Astrocyte of the spinal cord (primary cell): ENCODE measurements around the gene MEPCE.
"Not testable (repeated sequence)": the region's sequence is repeated elsewhere in the genome, so short reads cannot be mapped to it uniquely, and the experiment has no call there.

Source experiments
- DNase-seq: peaks from one replicate; pipeline ENCODE4 v3.0.0; 2011; ENCODE audit warnings: low read depth, low spot score
- H3K4me3 ChIP-seq: 2 replicates; pipeline ENCODE4 v1.5.1; 2011; ENCODE audit warnings: low read depth, mild to moderate bottlenecking, low read length, moderate library complexity
- in situ Hi-C: cut with HindIII; loops from 2 replicates; pipeline ENCODE4 v1.10.0; 2017; ENCODE audit warnings: low sequenced_read_pairs
- TF ChIP-seq, protein P1 (sequence below): IDR thresholded peaks from 2 replicates; pipeline ENCODE4 v1.5.1; 2012; ENCODE audit warnings: low read depth, mild to moderate bottlenecking, low read length, inconsistent platforms

MEPCE gene

DNA sequence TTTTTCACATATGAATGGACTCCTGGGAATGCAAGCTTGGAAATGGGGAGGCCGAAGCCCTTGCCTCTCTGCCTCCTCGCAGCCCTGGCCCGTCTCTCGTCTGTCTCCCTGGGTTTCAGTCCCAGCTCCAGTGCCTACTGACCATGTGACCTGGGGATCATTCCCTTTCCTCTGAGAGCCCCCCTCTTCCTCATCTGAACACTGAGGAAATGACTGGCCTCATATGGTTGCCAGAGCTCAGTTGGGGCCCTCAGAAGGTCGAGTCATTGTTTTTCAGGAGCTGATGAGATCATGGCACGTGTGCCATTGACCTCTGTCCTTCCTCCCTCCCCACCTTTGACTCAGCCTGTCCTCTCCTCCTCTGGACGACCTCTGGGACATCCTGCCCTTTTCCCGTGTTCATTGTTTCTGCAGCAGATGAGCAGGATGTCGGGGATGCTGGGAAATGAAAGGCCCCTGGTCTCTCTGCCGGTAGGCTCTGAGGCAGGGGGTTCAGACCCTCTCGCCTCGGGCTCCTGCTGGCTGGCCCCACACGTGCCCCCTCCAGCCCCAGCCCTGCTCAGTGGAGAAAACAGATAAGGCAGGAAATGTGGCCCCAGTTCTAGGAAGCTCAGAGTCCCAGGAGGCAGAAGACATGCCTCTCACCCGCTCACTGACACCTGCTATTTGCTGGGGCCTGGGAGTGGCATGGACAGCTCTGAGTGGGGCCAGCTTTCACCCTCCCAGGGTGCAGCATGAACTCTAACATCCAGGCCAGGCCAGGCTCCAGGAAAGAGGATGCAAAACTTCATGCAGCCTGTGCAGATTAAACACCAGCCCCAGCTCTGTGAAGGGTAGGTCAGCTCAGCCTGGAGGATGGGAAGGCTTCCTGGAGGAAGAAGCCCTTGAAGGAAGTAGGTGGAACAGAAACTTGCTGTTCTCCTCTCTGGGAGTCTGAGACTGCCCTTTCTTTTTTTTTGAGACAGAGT is 15.0 kb downstream of the MEPCE start:
- H3K4me3 ChIP-seq: no peak overlapping the region
- in situ Hi-C loops: no loop called here
- DNase-seq: peak; percentile 49
- TF ChIP-seq, protein P1, sequence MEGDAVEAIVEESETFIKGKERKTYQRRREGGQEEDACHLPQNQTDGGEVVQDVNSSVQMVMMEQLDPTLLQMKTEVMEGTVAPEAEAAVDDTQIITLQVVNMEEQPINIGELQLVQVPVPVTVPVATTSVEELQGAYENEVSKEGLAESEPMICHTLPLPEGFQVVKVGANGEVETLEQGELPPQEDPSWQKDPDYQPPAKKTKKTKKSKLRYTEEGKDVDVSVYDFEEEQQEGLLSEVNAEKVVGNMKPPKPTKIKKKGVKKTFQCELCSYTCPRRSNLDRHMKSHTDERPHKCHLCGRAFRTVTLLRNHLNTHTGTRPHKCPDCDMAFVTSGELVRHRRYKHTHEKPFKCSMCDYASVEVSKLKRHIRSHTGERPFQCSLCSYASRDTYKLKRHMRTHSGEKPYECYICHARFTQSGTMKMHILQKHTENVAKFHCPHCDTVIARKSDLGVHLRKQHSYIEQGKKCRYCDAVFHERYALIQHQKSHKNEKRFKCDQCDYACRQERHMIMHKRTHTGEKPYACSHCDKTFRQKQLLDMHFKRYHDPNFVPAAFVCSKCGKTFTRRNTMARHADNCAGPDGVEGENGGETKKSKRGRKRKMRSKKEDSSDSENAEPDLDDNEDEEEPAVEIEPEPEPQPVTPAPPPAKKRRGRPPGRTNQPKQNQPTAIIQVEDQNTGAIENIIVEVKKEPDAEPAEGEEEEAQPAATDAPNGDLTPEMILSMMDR: no peak

DNA sequence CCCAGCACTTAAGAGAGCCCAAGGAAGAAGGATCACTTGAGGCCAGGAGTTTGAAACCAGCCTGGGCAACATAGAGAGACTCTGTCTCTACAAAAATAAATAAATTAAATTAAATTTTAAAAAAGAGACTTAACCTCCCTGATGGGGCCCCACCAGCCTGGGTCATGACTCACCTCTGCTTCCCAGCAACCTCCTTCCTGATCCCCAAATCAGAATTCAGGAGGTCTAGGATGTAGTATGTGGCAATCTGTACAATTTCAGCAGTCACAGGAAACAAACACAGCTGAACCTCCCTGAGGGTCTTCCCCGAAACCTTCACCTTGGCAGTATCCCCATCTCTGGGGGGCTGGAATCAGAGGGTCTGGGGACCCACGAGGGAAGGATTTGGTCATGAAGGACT is 16.4 kb downstream of the MEPCE start:
- in situ Hi-C loops: no loop called here
- no peak for DNase-seq
- H3K4me3 ChIP-seq: no peak overlapping the region
- TF ChIP-seq, protein P1: no peak

DNA sequence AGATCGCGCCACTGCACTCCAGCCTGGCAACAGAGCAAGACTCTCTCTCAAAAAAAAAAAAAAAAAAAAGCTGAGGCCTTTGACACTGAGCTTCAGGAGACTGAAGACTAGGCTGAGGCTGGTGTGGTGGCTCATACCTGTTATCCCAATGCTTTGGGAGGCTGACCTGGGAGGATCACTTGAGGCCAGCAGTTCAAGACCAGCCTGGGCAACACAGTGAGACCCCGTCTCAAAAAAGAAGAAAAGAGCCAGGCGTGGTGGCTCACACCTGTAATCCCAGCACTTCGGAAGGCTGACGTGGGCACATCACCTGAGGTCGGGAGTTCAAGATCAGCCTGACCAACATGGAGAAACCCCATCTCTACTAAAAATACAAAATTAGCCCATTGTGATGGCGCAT is 17.7 kb downstream of the MEPCE start:
- DNase-seq, in situ Hi-C loops, H3K4me3 ChIP-seq: not testable (repeated sequence)

DNA sequence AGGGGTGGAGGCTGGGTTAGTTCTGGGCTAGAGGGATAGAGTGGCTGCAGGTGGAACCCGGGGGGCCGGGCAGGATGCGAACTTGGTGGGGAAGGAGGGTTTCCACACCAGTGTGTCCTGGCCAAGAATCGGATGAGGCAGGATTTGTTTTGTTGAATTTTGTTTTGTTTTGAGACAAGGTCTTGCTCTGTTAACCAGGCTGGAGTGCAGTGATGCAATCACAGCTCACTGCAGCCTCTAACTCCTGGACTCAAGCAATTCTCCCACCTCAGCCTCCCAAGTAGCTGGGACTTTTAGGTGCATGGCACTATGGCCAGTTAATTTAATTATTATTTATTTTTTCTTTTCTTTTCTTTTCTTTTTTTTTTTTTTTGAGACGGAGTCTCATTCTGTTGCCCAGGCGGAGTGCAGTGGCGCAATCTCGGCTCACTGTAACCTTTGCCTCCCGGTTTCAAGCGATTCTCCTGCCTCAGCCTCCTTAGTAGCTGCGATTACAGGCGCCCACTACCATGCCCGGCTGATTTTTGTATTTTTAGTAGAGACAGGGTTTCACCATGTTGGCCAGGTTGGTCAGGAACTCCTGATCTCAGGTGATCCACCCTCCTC is 19.7 kb downstream of the MEPCE start:
- H3K4me3 ChIP-seq: no peak overlapping the region
- in situ Hi-C loops: no loop called here
- DNase-seq: no peak
- TF ChIP-seq, protein P1: no peak

DNA sequence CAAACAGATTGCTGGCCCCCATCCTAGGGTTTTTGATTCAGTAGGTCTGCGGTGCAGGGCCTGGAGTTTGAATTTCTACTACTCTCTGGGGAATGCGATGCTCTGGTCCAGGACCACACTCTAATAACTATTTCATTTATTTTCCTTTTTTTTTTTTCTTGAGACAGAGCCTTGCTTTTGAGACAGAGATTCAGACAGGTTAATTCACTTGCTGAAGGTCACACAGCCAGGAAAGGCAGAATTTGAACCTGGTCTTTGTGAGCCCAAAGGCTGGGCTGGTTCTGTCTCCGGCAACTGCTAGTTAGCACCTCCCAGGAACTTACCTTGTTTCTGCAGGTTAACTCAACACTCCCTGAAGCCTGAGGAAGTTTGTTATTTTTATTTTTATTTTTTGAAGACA is 22.9 kb downstream of the MEPCE start:
- in situ Hi-C loops: no loop called here
- no peak for DNase-seq
- TF ChIP-seq, protein P1: no peak
- H3K4me3 ChIP-seq: no peak overlapping the region

DNA sequence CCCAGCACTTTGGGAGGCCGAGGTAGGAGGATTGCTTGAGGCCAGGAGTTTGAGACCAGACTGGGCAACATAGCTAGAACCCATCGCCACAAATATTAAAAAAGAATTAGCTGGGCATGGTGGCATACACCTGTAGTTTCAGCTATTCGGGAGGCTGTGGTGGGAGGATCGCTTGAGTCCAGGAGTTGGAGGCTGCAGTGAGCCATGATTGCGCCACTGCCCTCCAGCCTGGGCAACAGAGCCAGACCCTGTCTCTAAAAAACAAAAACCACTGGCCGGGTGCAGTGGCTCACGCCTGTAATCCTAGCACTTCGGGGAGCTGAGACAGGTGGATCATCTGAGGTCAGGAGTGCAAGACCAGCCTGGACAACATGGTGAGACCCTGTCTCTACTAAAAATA is 24.2 kb downstream of the MEPCE start:
- H3K4me3 ChIP-seq, in situ Hi-C loops, DNase-seq: not testable (repeated sequence)

DNA sequence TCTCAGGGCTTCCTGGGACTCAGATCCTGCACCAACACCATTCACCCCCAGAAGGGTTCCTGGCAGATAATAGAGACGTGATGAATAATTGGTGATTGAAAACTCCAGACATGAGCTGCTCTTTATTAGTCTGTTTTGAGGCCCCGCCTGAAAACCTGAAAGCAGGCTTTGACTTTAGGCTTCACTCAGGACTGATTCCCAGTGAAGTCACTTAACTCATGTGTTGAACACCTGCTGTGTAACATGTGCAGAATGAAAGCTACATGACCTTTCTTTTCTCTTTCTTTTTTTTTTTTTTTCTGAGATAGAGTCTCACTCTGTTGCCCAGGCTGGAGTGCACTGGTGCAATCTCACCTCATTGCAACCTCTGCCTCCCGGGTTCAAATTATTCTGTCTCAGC is 25.6 kb downstream of the MEPCE start:
- no peak for DNase-seq
- TF ChIP-seq, protein P1: no peak
- in situ Hi-C loops: no loop called here
- H3K4me3 ChIP-seq: no peak overlapping the region
